Superior temporal gyrus (tissue), 1 donor: ENCODE measurements around the gene GLT6D1.

Experiments
- DNase-seq: peaks from one replicate; pipeline ENCODE4 v3.0.0-alpha.2; 2016; ENCODE audit errors: extremely low spot score

GLT6D1 gene

DNA sequence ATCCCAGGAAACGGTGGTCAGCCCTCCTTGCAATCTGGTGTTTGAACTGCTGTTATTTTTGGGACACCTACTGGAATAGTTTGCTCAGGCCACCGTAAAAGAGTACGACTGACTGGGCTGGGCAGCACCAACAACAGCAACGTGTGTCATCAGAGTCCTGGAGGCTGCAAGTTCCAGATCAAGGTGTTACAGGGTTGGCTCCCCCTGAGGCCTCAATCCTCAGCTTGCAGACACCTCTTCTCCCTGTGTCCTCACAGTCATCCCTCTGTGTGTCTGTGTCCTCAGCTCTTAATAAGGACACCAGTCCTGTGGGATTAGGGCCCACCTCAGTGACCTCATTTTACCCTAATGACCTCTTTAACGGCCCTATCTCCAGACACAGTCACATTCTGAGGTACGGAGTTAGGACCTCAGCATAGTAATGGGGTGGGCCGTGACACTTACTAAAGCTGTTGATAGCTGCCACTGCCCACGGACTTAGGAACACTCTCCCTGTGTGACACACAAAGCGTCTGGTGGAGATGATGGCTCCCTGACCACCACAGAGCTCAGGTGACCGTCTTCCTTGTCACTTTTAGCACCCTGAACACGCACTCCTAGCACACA is 16.8 kb downstream of the GLT6D1 start:
- DNase-seq, result no peak

DNA sequence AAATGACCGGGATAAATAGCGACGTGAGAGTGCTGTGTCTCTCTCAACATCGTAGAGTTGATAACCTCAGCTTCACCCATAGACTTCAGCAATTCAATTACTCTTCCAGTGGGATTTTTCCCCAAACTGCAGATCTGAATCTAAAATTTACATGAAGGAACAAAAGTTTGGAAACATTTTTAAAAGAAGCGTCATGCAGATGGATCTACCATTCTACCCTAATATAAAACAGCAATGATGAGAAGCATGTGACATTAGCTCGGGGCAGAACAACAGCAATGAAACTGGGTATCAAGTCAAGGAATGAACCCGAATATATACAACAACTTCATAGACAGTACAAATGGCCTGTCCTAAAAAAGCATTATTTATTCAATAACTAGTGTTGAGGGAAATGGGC is 18.8 kb downstream of the GLT6D1 start:
- no peak for DNase-seq

DNA sequence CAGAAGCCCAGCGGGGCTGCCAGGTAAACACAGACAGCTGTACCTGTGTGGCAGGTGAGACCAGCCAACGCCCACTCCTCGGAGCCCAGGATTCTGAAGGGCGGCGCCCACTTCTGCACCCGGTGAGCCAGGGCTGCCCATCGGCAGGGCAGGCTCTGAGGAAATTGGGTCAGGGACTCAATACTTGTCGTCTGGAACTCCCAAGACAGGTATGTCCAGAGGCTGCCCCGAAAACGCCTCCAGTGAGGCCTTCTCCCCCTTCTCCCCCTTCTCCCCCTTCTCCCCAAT is 19.8 kb downstream of the GLT6D1 start:
- DNase-seq, result no peak

DNA sequence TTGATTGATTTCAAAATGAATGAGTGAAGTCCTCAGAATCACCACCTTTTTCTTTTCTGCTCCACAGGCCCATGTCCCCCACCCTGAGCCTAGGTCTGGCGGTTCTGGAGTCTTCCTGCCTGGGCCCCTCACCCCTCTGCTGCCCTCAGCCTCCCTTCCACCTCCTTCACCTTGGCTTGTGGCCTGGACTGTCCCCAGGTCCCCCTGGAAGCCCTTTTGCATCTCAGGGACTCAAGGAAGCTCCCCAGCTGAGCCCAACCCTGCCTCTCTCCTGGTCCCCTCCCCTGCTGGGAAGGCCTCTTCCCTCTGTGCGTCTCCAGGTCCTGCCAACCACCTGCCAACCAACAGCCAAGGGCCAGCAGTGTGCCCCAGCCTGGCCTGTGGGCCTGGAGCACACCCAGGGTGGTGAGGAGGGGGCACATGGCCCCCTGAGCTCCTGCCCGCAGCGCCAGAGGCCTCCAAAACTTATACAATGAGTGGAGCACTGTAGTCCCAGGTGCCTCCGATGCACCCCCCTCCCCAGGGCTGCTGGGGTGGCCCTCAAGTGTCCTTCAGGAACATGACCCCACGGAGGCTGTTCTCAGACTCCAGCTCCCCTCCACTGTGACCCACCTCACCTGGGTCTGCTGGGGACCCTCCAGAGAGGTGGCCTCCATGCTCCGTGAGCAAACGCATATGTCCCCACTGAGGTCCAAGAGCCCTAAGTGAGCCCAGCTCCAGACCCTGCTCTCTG is 20.3 kb downstream of the GLT6D1 start:
- no peak for DNase-seq

DNA sequence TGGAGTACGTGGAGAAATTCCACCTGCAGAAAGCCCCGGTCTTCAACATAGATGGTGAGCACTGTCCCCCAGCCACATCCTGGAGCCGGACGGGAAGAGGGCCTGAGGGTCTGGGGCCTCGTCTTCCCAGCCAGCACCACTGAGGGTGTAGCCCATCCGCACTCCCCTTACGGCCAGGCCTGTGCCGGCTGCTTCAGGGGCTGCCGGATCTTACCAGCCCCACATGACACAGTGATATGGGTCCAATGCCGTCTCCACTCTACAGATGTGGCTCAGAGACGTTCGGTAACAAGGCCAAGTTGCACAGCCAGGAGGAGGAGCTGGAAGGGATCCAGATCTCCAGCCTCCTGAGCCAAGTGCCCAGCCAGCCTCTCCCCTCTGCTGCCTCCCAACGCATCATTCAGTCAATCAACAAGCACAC is 21.3 kb downstream of the GLT6D1 start:
- no peak for DNase-seq

DNA sequence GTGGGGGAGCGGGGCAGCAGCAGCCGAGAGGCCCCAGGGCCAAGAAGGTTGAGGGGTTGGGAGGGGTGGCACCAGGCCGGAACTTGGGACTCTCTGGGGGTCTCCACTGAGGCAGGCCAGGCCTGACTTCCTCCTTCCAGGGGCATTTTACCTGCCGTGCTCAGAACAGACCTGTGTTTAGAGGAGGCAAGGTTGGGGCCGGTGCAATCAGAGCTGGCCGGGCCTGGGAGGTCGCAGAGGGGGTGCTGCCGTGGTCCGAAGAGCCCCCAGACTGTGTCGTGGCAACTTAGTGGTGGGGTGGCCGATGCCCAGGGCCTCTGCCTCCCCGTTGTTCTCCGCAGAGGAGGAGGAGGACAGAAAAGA is 21.8 kb downstream of the GLT6D1 start:
- DNase-seq, result no peak

DNA sequence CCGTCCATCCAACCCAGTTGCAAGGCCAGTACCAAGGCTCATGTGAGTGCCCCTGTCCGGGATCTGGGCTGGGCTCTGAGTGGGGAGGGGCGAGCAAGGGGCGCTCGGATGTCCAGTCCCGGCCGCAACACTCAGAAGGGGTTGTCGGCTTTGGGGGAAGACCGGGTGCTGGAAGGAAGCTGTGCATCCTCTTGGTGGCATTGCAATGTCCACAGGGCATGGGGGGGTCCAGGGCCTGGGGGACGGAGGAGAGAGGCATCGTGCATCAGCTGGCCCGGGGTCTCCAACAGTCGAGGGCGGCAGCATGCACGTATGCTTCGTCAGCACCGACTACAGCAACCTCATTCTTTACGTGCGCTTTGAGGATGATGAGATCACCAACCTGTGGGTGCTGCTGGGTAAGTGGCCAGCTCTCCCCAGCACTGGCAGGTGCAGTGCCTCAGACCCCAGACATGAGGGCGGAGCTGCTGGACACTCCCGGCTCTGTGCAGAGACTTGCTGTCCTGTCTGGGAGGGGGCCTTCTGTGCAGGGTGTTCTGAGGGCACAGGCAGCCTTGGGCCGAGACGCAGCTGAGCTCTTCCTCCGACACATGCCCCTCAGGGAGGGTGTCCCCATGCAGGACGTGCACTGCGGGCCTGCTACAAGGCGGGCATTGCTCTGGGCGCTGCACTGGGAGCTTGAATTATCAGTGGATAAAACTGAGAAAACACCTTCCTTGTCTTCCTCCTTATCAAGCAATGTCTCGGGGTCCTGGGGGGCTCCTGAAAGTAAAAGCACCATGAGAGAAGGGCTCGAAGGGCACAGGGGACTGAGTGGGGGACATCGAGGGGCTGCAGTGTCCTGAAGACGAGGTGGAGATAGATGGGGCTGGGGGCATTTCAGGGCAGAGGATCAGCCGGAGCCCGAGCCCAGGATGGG is 22.5 kb downstream of the GLT6D1 start:
- no peak for DNase-seq

DNA sequence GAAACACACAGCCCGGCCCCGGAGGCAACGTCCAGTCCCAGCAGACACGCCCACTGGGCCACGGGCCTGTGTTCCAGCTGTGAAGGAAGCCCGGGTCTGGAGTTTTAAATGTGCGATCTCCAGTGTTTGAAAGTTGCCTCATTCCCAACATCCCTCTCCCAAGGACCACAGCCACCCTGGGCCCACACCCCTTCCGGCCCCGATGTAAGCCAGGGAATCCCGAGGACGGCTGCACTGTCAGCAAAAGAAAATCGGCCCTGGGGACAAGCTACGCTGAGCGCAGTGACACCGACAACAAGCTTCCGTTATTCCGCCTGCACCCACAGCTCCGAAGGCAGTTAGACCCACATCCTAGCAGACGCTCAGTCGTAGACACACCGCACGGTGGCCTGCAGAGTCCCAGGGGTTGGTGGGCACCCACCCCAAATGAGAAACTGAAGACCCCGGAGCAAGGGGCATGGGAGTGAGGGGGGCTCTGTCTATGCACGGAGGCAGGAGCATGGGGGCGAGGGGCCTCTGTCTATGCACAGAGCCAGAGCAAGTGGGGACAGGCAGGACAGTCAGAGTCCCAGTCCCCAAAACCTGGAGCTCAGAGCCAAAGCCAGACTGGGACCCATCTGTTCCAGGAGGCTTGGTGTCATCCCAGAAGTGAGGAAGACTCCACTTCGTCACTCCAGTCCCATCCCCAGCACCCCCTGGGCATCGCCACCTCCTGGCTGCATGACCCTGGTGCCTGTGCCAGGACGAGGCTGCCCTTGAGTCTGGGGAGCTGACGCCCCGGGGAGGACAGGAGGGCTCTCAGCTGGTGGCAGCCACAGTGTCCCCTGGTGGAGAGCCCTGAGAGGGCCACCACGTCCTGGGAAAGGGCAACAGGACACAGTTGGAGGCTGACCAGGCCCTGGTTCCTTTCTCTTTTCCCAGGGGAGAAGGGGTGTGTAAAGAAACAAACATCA is 23.4 kb downstream of the GLT6D1 start:
- DNase-seq, result no peak

DNA sequence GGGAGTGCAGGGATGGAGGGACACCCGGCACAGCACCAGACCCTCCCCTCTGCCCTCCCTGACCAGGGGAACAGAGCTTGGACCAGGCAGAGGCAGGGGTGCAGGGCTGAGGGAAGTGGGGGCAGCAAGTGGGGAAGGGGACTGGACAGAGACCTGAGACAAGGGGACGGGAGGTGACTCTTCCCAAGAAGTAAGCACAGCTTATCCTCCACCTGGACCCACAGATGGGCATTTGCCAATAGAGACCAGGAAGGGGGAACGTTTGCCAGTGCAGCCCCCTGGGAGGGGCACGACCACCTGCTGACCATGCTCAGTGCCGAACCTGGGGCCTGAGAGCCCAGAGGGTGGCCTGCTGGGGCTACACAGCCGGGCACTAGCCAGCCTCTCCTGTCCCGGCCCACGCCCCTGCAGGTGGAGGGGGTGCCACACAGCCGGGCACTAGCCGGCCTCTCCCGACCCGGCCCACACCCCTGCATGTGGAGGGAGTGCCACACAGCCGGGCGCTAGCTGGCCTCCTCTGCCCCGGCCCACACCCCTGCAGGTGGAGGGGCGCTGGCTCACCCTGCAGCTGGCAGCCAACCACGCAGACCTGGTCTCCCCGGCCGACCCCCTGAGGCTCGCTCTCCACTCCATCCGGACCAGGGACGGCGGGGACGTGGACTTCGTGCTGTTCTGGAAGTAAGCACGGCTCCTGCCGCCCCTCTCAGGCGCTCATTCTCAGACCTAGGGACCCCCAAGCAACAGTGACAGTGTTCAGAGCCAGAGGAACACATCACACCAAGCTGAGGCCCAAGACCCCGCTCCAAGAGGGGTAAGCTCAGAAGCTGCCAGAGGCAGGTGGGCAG is 24.3 kb downstream of the GLT6D1 start:
- DNase-seq, result no peak

DNA sequence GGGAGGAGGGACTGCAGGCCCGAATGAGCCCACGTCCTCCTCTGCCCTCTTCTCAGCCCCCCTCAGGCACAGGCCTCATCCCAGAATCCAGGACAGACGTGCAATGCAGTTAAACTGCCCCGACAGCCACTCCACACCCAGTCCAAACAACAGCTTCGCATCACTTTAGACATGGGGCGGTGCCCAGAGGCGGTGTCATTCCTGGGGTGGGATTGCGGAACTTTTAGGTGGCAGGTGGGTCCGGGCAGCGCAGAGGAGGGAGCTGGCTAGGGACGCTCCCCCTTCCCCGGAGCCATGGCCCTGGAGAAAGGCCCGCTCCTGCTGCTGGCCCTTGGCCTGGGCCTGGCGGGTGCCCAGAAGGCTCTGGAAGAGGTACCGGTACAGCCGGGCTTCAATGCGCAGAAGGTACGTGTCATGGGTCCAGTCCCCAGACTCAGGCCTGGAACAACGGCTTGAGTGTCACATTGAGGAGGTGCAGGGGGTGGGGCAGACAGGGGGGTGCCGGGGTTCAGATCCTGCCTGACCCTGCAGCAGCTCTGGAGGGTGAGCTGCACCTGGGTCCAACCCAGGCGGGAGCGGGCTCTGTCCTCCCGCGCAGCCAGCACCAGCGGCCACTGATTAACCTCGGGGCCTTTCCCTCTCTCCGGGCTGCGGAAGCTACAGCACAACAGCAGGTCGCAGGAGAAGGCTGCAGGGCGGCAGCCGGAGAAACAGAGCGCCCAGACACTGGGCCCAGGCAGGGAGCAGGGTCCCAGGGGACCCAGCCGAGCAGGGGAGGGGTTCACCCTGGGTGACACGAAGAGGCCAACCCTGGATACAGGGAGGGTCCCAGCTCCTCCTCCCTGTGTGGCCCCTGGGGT is 25.2 kb downstream of the GLT6D1 start:
- no peak for DNase-seq

DNA sequence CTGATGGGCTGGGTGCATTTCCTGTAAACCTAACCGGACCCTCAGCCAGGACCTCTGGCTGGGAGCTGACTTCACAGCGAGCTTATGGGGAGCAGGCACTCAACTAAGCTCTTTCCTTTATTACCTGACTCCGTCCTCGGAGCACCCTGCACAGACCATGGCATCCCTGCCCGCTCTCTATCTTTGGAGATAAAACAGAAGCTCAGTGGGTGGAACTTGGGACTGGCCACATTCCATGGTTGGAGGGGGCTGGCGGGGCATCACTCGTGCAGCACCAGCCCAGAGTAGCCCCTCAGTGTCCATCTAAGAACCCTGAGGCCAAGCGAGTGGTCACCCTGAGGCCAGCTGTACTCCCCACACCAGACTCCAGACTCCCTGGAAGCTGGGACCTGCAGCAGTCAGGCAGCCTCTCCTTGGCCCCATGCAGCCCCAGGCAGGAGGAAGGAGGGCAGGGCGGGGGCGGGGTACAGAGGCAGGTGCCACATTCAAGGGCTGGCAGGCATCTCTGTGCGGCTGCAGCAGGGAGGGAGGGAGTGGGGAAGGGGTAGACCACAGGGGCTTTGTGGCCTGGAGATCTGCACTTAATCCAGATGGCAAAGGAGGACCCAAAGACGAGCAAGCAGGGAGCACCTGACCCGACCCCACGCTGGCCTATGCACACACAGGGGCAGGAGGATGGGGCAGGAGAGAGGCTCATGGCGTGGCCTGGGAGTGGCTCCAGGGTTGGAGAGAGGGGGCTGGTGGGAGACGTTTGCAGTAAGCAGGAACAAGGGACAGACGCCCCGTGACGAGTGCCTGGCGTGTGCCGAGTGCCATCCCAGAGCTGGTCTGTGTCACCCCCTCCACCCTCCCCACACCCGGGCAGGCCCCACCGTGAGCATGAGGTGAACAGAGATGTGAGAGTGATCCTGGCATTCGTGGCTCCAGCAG is 26.1 kb downstream of the GLT6D1 start:
- DNase-seq, result no peak

DNA sequence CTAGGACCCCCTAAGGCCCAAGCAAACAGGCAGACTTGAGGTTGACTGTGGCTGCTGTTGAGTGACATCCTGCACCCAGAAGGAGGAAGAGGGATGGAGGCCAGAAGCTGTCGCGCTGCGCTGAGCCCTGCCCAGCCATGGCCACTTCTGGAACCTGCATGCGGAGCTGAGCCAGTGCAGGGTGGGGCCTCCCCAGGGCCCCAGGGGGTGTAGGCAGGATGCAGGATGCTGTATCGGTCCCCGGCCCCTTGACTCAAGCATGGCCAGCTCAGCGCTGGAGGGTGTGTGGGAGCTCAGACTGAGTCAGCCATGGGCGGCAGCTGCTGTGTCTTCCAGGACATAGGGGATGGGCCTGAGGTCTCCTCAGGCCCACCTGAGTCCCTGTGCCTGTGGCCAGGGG is 26.9 kb downstream of the GLT6D1 start:
- no peak for DNase-seq

DNA sequence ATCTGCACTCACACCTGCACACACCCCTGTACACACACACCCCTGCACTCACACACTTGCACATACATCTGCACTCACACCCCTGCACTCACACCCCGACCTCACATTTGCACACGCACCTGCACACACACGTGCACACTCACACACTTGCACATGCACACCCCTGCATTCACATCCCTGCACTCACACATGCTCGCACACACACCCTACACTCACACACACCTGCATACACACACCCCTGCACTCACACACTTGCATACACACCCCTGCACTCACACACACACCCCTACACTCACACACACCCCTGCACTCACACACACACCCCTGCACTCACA is 27.5 kb downstream of the GLT6D1 start:
- no peak for DNase-seq

DNA sequence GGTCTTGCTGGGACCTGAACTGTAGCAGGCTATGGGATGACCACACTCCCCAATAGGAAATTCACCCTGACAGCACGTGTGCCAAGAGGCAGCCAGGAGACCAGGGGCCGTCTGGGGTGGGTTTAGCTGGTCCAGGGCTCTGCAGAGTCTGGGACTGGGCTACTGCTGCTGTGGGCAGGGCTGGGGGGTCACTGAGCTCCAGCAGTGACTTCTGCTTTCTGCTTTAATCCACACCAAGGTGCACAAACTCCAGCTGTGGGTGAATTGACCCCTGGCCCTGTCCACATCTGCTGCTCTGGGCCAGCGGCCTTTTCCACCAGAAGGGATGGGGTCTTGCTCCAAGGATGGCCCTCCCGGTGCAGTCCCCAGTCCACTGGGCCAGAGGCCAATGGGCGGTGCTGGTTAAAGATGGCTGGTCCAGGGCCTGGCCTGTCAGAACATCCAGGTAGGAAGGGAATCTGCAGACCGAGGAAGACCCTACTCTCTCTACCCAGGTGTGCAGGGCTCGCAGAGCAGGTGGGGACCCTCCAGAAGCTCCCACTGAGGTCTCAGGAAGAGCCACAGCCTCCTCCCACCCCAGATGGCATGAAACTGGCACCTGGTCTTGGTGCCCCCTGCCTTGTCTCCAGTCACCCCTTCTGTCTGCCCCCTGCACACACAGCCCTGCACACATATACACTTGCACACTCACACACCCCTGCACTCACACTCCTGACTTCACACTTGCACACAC is 28.0 kb downstream of the GLT6D1 start:
- no peak for DNase-seq

DNA sequence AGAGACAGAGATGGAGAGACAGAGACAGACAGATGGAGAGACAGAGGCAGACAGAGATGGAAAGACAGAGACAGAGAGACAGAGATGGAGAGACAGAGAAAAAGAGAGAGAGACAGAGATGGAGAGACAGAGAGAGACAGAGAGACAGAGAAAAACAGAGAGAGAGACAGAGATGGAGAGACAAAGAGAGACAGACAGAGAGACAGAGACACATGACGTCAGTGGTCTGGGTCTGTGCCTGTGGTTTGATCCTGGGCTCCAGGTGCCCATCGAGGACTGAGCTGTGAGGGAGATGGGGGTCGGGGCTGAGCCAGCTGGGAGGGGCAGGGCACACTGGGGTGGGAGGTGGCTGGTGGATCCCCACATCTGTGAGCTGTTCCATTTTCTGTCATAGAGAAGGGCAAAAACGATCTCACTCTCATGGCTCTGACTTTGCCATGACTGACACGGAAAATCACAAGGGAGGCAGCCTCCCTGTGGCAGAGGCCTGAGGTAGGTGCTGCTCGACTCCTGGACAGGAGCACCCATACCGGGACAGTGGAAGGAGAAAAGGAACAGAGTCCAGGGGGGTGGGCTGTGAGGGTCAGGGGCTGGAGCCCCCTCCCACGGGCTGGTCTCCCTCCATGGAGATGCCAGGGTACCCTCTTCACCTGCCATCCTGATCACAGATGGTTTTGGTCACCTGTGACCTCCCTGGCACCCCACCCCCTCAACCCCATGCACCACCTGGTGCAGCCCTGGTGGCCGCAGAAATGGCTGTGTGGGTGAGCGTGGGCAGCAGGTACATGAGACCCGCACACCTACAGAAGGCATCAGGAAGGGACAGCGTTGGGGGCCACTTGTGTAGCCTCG is 28.8 kb downstream of the GLT6D1 start:
- DNase-seq, result no peak

DNA sequence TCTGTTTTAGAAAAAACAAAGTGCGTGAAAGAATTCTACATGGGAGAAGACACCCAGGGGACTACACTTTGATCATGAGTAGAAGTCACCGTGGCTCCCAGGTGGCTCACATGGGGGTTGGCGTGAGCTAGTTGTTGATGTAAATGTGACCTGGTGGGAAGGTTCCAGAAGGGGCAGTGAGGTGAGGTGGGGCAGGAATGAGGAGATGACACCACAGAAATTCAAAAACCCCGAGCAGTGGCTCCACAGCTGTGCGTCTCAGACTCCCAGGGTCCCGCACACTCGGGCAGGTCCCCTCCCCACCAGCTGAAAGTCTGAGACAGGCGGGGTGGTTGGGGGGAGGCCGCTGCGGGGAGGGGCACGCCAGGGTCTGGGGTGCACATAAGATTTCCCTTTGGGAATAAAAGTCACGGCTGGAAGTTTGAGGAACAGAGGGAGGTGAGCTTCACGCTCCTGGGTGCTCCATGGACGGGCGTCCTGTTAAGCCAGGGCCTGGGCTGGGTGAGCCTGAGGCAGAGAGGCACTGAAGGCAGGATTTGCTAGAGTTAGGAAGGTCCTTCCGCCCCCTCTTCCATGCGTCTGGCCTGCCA is 29.9 kb downstream of the GLT6D1 start:
- no peak for DNase-seq

DNA sequence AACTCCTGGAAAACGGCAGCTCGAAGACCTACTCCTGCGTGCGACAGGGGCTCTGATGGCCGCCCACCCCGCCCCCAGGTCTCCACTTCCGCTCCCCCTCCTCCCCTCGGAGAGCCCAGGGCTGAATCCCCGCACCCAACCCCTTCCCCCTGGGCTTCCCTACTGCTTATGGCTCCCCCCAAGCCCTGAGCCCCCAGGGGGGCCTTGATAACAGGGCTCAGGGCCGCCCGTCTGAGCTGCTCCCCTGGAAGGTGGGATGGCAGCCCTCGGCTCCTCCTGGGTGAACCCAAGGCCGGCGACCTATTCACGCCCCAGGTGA is 30.4 kb downstream of the GLT6D1 start:
- DNase-seq, result no peak
